Measurements from ENCODE around the gene PLEKHA4. TPM values are rescaled to one million over a fixed set of nuclear protein-coding genes. Genes with fewer than 3 reads are reported as not detected.
"Not testable (repeated sequence)": the region's sequence is repeated elsewhere in the genome, so short reads cannot be mapped to it uniquely, and the experiment has no call there.

The PLEKHA4 gene
- polyA plus RNA-seq (ENCODE audit: insufficient read length in 4 of 4), result 10 to 100 TPM; 20.4 to 28.7 (median 21.8) TPM

- DNase-seq (ENCODE audit: low read depth in 4 of 4, low spot score in 3 of 4), result no peak
Measured at GRCh38 chr19:48868114-48868886, at the start of gene PLEKHA4. TSS of gene PLEKHA4 (minus strand) at chr19:48868617. CDS start at chr19:48867620, 997 bp downstream.

GRCh38 chr19:48918071-48918470, 49.7 kb upstream of the PLEKHA4 start:
- no peak for DNase-seq (ENCODE audit: low read depth in 4 of 4, low spot score in 3 of 4)

- DNase-seq (ENCODE audit: low read depth in 4 of 4, low spot score in 3 of 4), result no peak
Measured at GRCh38 chr19:48915757-48916156, 47.3 kb upstream of the PLEKHA4 start.

- DNase-seq (ENCODE audit: low read depth in 4 of 4, low spot score in 3 of 4), result no peak
Measured at GRCh38 chr19:48914181-48914580, 45.8 kb upstream of the PLEKHA4 start.

GRCh38 chr19:48913114-48913889, 44.9 kb upstream of the PLEKHA4 start:
- no peak for DNase-seq (ENCODE audit: low read depth in 4 of 4, low spot score in 3 of 4)

DNA sequence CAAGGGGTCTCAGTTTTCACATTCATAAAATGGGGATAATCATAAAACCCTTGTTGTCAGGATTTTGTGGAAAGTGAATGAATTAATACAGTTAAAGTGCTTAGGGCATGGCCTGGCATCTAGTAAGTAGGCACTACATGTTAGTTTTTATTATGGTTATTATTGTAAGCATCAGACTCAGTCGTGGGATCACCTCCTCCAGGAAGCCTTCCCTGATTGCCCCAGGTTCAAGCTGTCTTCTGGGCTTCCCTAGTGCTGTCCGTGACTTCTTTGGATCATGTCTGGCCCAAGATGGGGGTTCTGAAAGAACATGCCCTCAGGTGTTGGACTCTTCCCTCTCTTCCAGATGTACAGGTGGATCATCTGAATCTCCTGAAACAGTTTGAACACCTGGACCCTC, 42.4 kb upstream of the PLEKHA4 start:
- DNase-seq (ENCODE audit: low read depth in 4 of 4, low spot score in 3 of 4), result no peak

DNA sequence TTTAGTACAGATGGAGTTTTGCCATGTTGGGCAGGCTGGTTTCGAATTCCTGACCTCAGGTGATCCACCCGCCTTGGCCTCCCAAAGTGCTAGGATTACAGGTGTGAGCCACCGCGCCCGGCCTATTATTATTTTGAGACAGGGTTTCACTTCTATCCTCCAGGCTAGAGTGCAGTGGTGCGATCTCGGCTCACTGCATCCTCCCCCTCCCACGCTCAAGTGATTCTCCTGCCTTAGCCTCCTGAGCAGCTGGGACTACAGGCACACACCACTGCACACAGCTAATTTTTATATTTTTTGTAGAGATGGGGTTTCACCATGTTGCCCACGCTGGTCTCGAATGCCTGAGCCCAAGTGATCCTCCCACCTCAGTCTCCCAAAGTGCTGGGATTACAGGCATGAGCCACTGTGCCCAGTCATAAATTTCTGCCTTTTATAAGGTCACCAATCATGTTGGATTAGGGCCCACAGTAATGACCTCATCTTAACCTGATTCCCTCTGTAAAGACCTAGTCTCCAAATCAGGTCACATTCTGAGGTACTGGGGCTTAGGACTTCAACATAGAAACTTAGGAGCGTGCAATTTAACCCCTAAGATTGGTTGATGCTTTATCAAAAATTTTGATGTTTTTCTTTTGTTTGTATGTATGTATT, 41.1 kb upstream of the PLEKHA4 start:
- DNase-seq (ENCODE audit: low read depth in 4 of 4, low spot score in 3 of 4), result not testable (repeated sequence)

GRCh38 chr19:48907671-48908070, 39.3 kb upstream of the PLEKHA4 start:
- DNase-seq (ENCODE audit: low read depth in 4 of 4, low spot score in 3 of 4), result no peak

GRCh38 chr19:48906324-48906723, 37.9 kb upstream of the PLEKHA4 start:
- no peak for DNase-seq (ENCODE audit: low read depth in 4 of 4, low spot score in 3 of 4)

- no peak for DNase-seq (ENCODE audit: low read depth in 4 of 4, low spot score in 3 of 4)
Measured at GRCh38 chr19:48905664-48906063, 37.2 kb upstream of the PLEKHA4 start.

- not testable (repeated sequence) for DNase-seq (ENCODE audit: low read depth in 4 of 4, low spot score in 3 of 4)
Measured at GRCh38 chr19:48903788-48904187, 35.4 kb upstream of the PLEKHA4 start.

GRCh38 chr19:48902291-48902690, 33.9 kb upstream of the PLEKHA4 start:
- not testable (repeated sequence) for DNase-seq (ENCODE audit: low read depth in 4 of 4, low spot score in 3 of 4)

GRCh38 chr19:48900477-48901406, 32.3 kb upstream of the PLEKHA4 start:
- no peak for DNase-seq (ENCODE audit: low read depth in 4 of 4, low spot score in 3 of 4)

DNA sequence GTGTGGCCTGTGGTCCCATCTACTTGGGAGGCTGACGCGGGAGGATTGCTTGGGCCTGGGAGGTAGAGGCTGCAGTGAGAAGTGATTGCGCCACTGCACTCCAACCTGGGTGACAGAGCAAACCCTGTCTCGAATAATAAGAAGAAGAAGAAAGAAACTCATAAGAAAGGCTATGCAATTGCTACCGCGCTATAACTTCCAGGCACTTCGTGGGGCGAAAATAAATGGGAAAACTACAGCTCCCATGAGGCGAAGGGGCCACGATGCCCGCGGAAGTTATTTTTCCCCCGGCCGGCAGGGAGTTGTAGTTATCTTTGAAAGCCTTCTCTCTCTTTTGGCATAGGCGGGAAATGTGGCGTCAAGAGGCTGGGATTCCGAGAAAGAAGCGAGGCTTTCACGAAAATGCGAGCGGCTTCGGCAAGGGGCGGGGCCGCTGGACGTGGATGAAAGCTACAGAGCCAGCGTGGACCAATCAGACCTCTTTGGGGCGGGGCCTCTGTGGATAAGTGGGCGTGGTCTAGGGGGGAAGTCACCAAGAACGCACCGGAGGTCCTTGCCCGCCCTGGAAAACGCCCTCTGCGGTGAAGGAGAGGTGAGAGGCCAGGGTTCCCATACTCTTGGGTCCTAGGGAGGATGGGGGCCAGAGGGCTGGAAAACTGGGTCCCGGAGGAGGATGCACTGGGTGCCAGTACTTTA, 31.5 kb upstream of the PLEKHA4 start, which contains the start of gene NUCB1:
Gene NUCB1 (plus strand): TSS at position 532 of the 696 bp plus-strand sequence. CDS start 485 bp downstream, outside the sequence.
- peak; percentile 97 to 99 (median 99) for DNase-seq (ENCODE audit: low read depth in 4 of 4, low spot score in 3 of 4)

DNA sequence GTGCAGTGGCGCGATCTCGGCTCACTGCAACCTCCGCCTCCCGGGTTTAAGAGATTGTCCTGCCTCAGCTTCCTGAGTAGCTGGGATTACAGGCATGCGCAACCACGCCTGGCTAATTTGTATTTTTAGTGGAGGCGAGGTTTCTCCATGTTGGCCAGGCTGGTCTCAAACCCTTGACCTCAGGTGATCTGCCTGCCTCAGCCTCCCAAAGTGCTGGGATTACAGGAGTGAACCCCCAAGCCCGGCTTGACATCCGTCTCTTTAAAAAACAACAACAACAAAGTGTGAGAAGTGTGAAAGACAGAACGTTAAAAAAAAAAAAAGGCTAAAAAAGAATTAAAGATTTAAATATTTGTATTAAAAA, 31.0 kb upstream of the PLEKHA4 start:
- not testable (repeated sequence) for DNase-seq (ENCODE audit: low read depth in 4 of 4, low spot score in 3 of 4)

DNA sequence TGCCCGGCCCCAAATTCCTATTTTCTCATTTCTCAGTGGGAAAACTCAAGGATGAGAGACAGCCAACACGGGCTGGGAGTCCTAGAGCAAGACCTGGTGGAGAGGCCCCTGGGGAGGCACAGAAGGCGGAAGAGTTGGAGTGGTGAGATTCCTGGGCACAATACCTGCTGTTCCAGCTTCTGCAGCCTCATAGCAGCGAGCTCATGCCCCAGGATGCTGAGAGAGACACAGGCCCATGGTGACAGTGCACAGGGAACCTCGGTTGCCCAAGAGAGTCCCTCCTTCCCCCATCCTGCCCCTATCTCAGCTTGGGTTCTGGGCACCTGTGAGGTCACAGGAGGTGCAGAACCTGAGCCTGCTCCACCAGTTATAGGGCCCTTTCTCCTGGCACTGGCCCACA, 28.8 kb upstream of the PLEKHA4 start:
- no peak for DNase-seq (ENCODE audit: low read depth in 4 of 4, low spot score in 3 of 4)

DNA sequence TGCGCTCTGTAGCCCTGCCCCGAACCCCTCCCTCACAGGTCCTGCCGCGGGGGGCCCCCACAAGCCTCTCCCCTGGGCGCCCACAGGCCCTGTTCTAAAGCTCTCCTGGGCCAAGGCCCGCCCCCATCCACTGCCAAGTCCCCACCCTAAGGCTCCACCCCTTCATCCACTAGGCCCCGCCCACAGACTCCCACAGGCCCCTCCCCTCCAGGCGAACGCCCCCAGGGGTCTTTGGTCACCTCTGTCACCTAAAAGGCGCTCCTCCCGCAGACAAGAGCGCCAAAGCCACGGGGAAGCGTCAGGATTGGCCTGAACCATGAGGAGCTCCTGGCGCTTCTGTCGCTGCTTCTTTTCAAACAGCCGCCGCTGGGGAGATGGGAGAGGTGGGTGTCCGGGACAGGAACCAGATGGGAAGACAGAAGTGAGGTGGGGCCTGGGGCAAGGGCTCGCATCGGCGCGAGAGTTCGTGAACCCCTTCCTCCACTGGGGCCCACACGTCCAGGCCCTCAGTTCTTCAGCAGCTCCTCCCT, 27.8 kb upstream of the PLEKHA4 start:
- no peak for DNase-seq (ENCODE audit: low read depth in 4 of 4, low spot score in 3 of 4)

GRCh38 chr19:48895226-48895625, 26.8 kb upstream of the PLEKHA4 start:
- DNase-seq (ENCODE audit: low read depth in 4 of 4, low spot score in 3 of 4), result no peak

DNA sequence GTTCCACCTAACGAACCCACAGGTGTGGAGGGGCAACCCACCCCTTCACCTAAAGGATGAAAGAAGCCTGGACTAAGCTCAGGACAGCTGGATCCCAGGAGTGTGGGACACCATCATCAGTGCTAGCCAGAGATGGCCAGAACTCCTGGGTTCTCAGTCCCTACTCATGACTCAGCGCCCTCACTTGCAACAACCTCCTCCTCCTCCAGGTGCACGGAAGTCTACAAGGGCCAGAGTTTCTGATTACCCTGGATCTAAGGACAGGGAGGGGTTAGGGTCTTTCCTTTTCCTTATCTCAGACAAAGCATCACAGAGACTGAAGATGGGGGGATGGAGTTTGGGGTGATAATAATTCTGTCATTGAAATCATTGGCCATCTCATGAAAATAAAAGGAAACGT, 22.1 kb upstream of the PLEKHA4 start:
- DNase-seq (ENCODE audit: low read depth in 4 of 4, low spot score in 3 of 4), result no peak
